Measurements from ENCODE around the gene ZBTB16.

The ZBTB16 gene

DNA sequence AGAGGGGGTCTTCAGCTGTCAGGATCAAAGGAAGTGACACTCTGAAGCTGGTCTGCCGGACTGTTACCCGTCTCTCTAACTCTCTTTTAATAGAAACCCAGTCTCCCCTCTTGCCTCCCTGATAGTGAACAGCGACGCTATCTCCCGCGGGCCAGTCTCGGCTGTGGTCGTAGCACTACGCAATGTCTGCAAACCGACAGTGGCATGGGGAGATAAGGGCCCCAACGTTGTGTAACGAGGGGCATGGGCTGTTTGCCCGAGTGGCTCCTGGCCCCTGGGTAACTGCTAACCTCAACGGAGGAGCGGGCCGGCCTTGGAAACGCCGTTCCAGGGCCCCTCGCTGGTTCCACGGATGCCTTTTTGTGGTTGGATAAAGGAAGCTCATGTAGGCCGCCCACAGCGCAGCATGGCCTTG is 23.3 kb downstream of the ZBTB16 start:
- TF ChIP-seq ZFX (IDR thresholded peaks at IDR 0.05; ENCODE audit: borderline replicate concordance): no peak
- TF ChIP-seq, protein P1, sequence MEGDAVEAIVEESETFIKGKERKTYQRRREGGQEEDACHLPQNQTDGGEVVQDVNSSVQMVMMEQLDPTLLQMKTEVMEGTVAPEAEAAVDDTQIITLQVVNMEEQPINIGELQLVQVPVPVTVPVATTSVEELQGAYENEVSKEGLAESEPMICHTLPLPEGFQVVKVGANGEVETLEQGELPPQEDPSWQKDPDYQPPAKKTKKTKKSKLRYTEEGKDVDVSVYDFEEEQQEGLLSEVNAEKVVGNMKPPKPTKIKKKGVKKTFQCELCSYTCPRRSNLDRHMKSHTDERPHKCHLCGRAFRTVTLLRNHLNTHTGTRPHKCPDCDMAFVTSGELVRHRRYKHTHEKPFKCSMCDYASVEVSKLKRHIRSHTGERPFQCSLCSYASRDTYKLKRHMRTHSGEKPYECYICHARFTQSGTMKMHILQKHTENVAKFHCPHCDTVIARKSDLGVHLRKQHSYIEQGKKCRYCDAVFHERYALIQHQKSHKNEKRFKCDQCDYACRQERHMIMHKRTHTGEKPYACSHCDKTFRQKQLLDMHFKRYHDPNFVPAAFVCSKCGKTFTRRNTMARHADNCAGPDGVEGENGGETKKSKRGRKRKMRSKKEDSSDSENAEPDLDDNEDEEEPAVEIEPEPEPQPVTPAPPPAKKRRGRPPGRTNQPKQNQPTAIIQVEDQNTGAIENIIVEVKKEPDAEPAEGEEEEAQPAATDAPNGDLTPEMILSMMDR (IDR thresholded peaks at IDR 0.05): no peak
- H3K27ac ChIP-seq: peak overlapping the region; percentile 82

- peak overlapping the region; percentile 82 for H3K27ac ChIP-seq
- TF ChIP-seq, protein P1 (IDR thresholded peaks at IDR 0.05): no peak
- no peak for TF ChIP-seq ZFX (IDR thresholded peaks at IDR 0.05; ENCODE audit: borderline replicate concordance)
Observed at GRCh38 chr11:114083391-114084252, 24.1 kb downstream of the ZBTB16 start.

- TF ChIP-seq ZFX (IDR thresholded peaks at IDR 0.05; ENCODE audit: borderline replicate concordance): no peak
- TF ChIP-seq, protein P1 (IDR thresholded peaks at IDR 0.05): no peak
- H3K27ac ChIP-seq: peak overlapping the region; percentile 82
Observed at GRCh38 chr11:114084414-114084813, 24.9 kb downstream of the ZBTB16 start.

DNA sequence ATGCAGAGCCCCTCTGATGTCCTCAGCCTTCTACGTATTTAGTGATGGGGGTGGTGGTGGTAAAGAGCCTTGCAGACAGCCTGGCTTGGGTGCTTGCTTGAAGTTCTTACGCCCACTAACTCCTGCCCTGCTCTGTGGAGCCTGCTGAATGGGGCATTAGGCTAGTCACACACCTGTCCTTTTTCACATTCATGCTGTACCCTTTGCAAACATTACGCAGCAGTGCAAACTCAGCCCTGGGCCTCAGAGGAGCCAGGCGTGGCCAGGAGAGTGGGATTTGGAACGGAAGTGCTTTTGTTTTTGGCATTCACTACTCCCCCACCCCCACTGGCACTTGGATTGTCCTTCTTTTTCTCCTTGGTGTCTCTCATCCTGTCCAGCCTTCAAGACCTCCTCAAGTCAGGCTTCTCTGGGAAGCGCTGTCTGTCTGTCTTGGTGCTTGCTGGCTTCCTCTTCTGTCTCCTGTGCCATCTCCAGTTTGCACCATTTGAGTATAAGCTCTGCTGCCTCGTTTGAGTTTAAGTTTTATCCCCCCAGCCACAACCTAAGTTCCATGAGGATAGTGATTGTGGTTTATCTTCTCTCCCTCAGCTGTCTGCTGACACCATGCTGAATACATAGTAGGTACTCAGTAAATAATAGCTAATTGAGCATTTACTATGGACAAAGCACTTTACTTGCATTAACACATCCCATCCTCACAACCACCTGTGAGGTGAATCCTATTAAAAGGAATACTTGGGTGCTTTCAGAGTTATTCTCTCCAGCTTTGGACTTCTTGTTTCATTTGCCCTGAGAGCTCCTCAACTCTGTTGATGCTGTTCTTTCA is 26.7 kb downstream of the ZBTB16 start:
- H3K27ac ChIP-seq: peak overlapping the region; percentile 82
- no peak for TF ChIP-seq ZFX (IDR thresholded peaks at IDR 0.05; ENCODE audit: borderline replicate concordance)
- TF ChIP-seq, protein P1 (IDR thresholded peaks at IDR 0.05): no peak

DNA sequence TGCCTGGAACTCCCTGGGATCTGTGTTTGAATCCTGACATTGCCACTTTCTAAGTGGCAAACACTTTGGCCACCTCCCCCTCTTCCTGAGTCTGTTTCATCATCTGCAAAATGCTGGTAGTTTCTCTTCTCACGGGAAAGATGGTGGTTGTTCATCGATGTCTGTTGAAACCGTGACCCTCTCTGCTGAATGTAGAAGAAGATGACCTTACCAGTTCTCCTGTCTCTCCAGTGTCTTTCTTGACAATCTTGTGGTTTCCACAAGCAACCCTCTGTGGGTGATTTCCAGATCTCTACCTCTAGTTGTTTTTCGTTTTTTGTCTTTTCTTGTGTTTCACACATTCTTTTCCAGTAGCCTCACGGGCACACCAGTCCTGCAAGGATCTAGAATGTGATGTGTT is 27.5 kb downstream of the ZBTB16 start:
- peak overlapping the region; percentile 82 for H3K27ac ChIP-seq
- TF ChIP-seq, protein P1 (IDR thresholded peaks at IDR 0.05): no peak
- no peak for TF ChIP-seq ZFX (IDR thresholded peaks at IDR 0.05; ENCODE audit: borderline replicate concordance)

DNA sequence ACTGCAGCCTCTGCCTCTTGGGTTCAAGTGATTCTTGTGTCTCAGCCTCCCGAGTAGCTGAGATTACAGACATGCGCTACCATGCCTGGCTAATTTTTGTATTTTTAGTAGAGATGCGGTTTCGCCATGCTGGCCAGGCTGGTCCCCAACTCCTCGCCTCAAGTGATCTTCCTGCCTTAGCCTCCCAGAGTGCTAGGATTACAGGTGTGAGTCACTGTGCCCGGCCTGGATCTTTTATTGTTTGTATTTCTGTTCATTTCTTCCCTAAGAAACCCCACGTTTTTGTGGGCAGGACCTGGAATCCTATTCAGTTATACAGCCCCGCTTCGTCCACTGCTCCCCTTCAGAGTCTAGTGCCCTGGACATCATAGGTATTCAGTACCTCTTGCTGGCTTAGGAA is 28.7 kb downstream of the ZBTB16 start:
- TF ChIP-seq, protein P1 (IDR thresholded peaks at IDR 0.05): no peak
- no peak for TF ChIP-seq ZFX (IDR thresholded peaks at IDR 0.05; ENCODE audit: borderline replicate concordance)
- peak overlapping the region; percentile 82 for H3K27ac ChIP-seq
